Globus pallidus (tissue), 1 donor: ENCODE results near the gene CHD9NB.
"Not testable (repeated sequence)": the region's sequence is repeated elsewhere in the genome, so short reads cannot be mapped to it uniquely, and the experiment has no call there.

Experiments used
- DNase-seq: peaks from one replicate; pipeline ENCODE4 v3.0.0-alpha.2; 2015; ENCODE audit warnings: low spot score

Gene CHD9NB

GRCh38 chr16:53084141-53084541, 31.4 kb upstream of the CHD9NB start:
- no peak for DNase-seq

GRCh38 chr16:53083119-53083518, 30.4 kb upstream of the CHD9NB start:
- no peak for DNase-seq

GRCh38 chr16:53082509-53082908, 29.8 kb upstream of the CHD9NB start:
- DNase-seq, result no peak

GRCh38 chr16:53081686-53082407, 29.1 kb upstream of the CHD9NB start:
- no peak for DNase-seq

GRCh38 chr16:53081032-53081424, 28.3 kb upstream of the CHD9NB start:
- DNase-seq, result no peak

- DNase-seq, result no peak
Measured at GRCh38 chr16:53080345-53081031, 27.8 kb upstream of the CHD9NB start.

- no peak for DNase-seq
Measured at GRCh38 chr16:53078765-53079485, 26.2 kb upstream of the CHD9NB start.

- DNase-seq, result no peak
Measured at GRCh38 chr16:53078247-53078646, 25.6 kb upstream of the CHD9NB start.

GRCh38 chr16:53075461-53075860, 22.8 kb upstream of the CHD9NB start:
- not testable (repeated sequence) for DNase-seq

GRCh38 chr16:53074296-53074695, 21.6 kb upstream of the CHD9NB start:
- DNase-seq, result not testable (repeated sequence)

- DNase-seq, result no peak
Measured at GRCh38 chr16:53073022-53073421, 20.3 kb upstream of the CHD9NB start.

- no peak for DNase-seq
Measured at GRCh38 chr16:53071748-53072301, 19.1 kb upstream of the CHD9NB start.

GRCh38 chr16:53069772-53070171, 17.1 kb upstream of the CHD9NB start:
- no peak for DNase-seq

- no peak for DNase-seq
Measured at GRCh38 chr16:53068423-53068833, 15.7 kb upstream of the CHD9NB start.

GRCh38 chr16:53067675-53068074, 15.0 kb upstream of the CHD9NB start:
- no peak for DNase-seq

- no peak for DNase-seq
Measured at GRCh38 chr16:53065461-53066061, 12.9 kb upstream of the CHD9NB start.

GRCh38 chr16:53064081-53064578, 11.4 kb upstream of the CHD9NB start:
- DNase-seq, result no peak

GRCh38 chr16:53061701-53062159, 9.0 kb upstream of the CHD9NB start:
- no peak for DNase-seq

GRCh38 chr16:53061256-53061655, 8.6 kb upstream of the CHD9NB start:
- no peak for DNase-seq

- DNase-seq, result no peak
Measured at GRCh38 chr16:53059672-53060071, 7.0 kb upstream of the CHD9NB start.

- DNase-seq, result no peak
Measured at GRCh38 chr16:53058882-53059281, 6.2 kb upstream of the CHD9NB start.

GRCh38 chr16:53058441-53058840, 5.7 kb upstream of the CHD9NB start:
- no peak for DNase-seq
